Lower leg skin (tissue), 4 donors: Measurements from ENCODE around the gene XPR1. TPM values are rescaled to one million over a fixed set of nuclear protein-coding genes. Genes with fewer than 3 reads are reported as not detected.

Experiments used
- DNase-seq, 2 donors: peaks; one replicate each; pipeline ENCODE4 v3.0.0-alpha.2; 2019; ENCODE audit warnings: low spot score in 2 of 2
- H3K4me3 ChIP-seq: fragments of 200-600 bp; sonication (generic); 2 replicates; pipeline ENCODE4 v1.5.1; 2017; ENCODE audit warnings: mild to moderate bottlenecking, low read depth; ENCODE audit not compliant: poor library complexity, severe bottlenecking
- CTCF ChIP-seq, 3 donors: fragments of 450-650 bp; IDR thresholded peaks; one replicate each; pipeline ENCODE4 v1.5.1; 2016; ENCODE audit warnings: antibody characterized with exemption in 3 of 3, mild to moderate bottlenecking in 3 of 3, moderate library complexity in 2 of 3
- POLR2A ChIP-seq, 2 donors: fragments of 450-650 bp; IDR thresholded peaks; one replicate each; pipeline ENCODE4 v1.6.1; 2016 to 2017; ENCODE audit warnings: antibody characterized with exemption in 2 of 2, mild to moderate bottlenecking in 1 of 2, moderate library complexity in 1 of 2
- WGBS, 2 donors: methylation state at CpG; one replicate each; pipeline ENCODE4 v1.1.5; 2018; 5-methylcytosine and 5-hydroxymethylcytosine counted together
- intact Hi-C: fragments of 100-400 bp; cut with DNase I; formaldehyde crosslinking; loops from one replicate; pipeline ENCODE4 v1.15.0; 2023; ENCODE audit warnings: low total_unique reads
- total RNA-seq, 4 donors: library from RNA; depleted of rRNA; stranded (reverse); fragments of >200 nt; gene quantifications; one replicate each; pipeline ENCODE4 v1.1.0, GENCODE V29; 2016

The XPR1 gene
- total RNA-seq, 4 donors from 2014 or later, result 10.1 to 25.4 (median 14.1) TPM

- TF ChIP-seq POLR2A (IDR thresholded peaks at IDR 0.05) (no peak), CTCF (IDR thresholded peaks at IDR 0.05) (no peak)
- no peak for DNase-seq
- WGBS, 2 donors, result 92% methylated on average over 21 to 25 of the region's 28 CpGs
- no peak overlapping the region for H3K4me3 ChIP-seq
- intact Hi-C loops, result no loop called here
Measured at GRCh38 chr1:180936110-180937011, 304.5 kb downstream of the XPR1 start.

- no peak for DNase-seq
- intact Hi-C loops, result no loop called here
- no peak for TF ChIP-seq POLR2A (IDR thresholded peaks at IDR 0.05)
- TF ChIP-seq CTCF (IDR thresholded peaks at IDR 0.05), result no peak
- H3K4me3 ChIP-seq, result no peak overlapping the region
- 86 to 96% methylated on average over 1 of the region's 1 CpG for WGBS, 2 donors
Measured at GRCh38 chr1:180937012-180937372, 305.2 kb downstream of the XPR1 start.

GRCh38 chr1:180937624-180938225 lies 305.9 kb downstream of the XPR1 start:
- intact Hi-C loops, result no loop called here
- 79 to 82% methylated on average over 9 of the region's 9 CpGs for WGBS, 2 donors
- no peak overlapping the region for H3K4me3 ChIP-seq
- TF ChIP-seq CTCF (IDR thresholded peaks at IDR 0.05) (no peak), POLR2A (IDR thresholded peaks at IDR 0.05) (no peak)
- DNase-seq, result no peak

- 73 to 79% methylated on average over 9 of the region's 9 CpGs for WGBS, 2 donors
- no peak overlapping the region for H3K4me3 ChIP-seq
- TF ChIP-seq POLR2A (IDR thresholded peaks at IDR 0.05) (no peak), CTCF (IDR thresholded peaks at IDR 0.05) (no peak)
- DNase-seq, result no peak
- intact Hi-C loops, result no loop called here
Measured at GRCh38 chr1:180939073-180939710, 307.4 kb downstream of the XPR1 start.

GRCh38 chr1:180939711-180940103 lies 307.9 kb downstream of the XPR1 start:
- DNase-seq, result no peak
- TF ChIP-seq POLR2A (IDR thresholded peaks at IDR 0.05), result no peak
- intact Hi-C loops, result no loop called here
- WGBS, 2 donors, result 56 to 62% methylated on average over 3 of the region's 3 CpGs
- H3K4me3 ChIP-seq, result no peak overlapping the region

Other genes starting within 250 kb of the XPR1 start
- 10 to 100 TPM; 31.3 to 43.1 (median 36.9) TPM for gene ACBD6, start 129.4 kb upstream of the XPR1 start, total RNA-seq
- gene OVAAL, start 73.1 kb upstream of the XPR1 start, total RNA-seq, result not detected